Measurements from ENCODE around the gene KRTCAP3. TPM values are rescaled to one million over a fixed set of nuclear protein-coding genes. Genes with fewer than 3 reads are reported as not detected.

The KRTCAP3 gene
- total RNA-seq, 1 experiment from 2014 or later = 62.9 TPM

DNA sequence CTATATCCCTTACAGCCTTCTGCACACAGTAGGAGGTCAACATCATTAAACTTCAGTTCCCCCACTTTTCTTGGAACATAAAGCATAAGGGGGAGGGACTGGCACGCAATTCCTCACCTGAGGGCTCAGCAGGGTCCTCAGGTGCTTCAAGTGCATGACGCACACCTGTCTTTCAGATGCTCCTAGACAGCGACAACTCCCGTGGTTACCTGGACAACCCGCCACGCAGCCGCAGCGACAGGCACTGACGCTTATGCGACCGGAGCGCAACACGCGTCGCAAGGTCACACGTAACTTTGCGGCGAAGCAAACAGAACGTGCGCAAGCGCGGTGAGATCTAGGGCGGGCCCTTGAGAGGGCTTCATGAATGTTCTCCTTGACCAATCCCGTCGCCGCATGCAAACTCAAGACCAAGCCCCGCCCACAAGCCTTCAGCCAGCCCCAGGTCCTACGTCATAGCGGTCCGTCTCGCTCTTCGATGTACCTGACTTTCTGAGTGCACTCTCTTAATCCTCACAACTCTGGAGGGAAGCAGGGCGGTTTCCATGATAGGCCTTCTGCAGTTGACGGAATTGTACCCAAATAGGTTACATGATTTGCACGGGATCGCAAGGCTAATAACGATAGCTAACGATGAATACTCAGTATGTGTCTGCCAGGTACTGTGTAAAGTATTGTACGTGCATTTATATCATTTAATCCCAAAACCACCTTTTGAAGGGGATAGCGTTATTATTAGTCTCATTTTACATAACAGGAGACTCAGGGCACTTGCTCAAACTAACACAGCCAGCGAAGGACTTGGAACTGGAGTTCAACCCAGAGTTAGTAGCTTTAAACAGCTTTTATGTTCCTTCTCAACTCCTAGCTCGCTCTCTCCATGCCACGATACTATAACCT lies 47.6 kb downstream of the KRTCAP3 start, which contains the start of gene IFT172:
IFT172 (minus strand) TSS at position 246 of the 900 bp plus-strand sequence; CDS start at position 156, 90 bp downstream.
- Histone ChIP-seq H3F3A (ENCODE audit: insufficient read depth, low read depth) (peaks cover 15% of the 10 kb centered on the region), H3K4me3 (peak within 1 kb of the TSS; percentile 65), H3K9me3 (ENCODE audit: insufficient read depth, low read depth) (no peaks in the 10 kb centered on the region), H2AFZ (peak within 1 kb of the TSS; percentile 97), H3K79me2 (ENCODE audit: low read depth) (0 out of 2 replicates have a peak, but pooled peaks cover 8% of the 10 kb centered on the region), H3K9me2 (ENCODE audit: insufficient read depth) (no peaks in the 10 kb centered on the region), H4K20me1 (ENCODE audit: insufficient read depth) (no peaks in the 10 kb centered on the region), H3K36me3 (ENCODE audit: low read depth) (no peaks in the 10 kb centered on the region), H3K27ac (peak within 1 kb of the TSS; percentile 31), H3K4me1 (replicated peaks; ENCODE audit: insufficient read depth) (peaks cover 17% of the 10 kb centered on the region), H3K4me2 (peak within 1 kb of the TSS; percentile 94), H3K27me3 (ENCODE audit: insufficient read depth, low read depth) (no peaks in the 10 kb centered on the region)
- intact Hi-C loops (cut with micrococcal nuclease; ENCODE audit: unreplicated experiment) = loop anchor here (1.0 to 5.0 kb wide), 3 partner anchors 47 to 139 kb away; partner anchors contain the start of genes CCDC121, GPN1, KRTCAP3 and ZNF512
- no peak for TF ChIP-seq EZH2 (IDR thresholded peaks at IDR 0.05; ENCODE audit: low read depth)
- TF ChIP-seq, protein P1, sequence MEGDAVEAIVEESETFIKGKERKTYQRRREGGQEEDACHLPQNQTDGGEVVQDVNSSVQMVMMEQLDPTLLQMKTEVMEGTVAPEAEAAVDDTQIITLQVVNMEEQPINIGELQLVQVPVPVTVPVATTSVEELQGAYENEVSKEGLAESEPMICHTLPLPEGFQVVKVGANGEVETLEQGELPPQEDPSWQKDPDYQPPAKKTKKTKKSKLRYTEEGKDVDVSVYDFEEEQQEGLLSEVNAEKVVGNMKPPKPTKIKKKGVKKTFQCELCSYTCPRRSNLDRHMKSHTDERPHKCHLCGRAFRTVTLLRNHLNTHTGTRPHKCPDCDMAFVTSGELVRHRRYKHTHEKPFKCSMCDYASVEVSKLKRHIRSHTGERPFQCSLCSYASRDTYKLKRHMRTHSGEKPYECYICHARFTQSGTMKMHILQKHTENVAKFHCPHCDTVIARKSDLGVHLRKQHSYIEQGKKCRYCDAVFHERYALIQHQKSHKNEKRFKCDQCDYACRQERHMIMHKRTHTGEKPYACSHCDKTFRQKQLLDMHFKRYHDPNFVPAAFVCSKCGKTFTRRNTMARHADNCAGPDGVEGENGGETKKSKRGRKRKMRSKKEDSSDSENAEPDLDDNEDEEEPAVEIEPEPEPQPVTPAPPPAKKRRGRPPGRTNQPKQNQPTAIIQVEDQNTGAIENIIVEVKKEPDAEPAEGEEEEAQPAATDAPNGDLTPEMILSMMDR (conservative IDR thresholded peaks at IDR 0.05) = no peak
- TSS peak; percentile 85 for BruUV-seq (replicated peaks)
- CTCF ChIA-PET = interaction anchor here (0.6 kb wide), 1 partner anchor 473 kb away, joined by 3 read pairs; no protein-coding TSS in a partner anchor
- POLR2A ChIA-PET (ENCODE audit: unreplicated experiment) = no interaction called here
- peak; percentile 98 to 100 for DNase-seq

DNA sequence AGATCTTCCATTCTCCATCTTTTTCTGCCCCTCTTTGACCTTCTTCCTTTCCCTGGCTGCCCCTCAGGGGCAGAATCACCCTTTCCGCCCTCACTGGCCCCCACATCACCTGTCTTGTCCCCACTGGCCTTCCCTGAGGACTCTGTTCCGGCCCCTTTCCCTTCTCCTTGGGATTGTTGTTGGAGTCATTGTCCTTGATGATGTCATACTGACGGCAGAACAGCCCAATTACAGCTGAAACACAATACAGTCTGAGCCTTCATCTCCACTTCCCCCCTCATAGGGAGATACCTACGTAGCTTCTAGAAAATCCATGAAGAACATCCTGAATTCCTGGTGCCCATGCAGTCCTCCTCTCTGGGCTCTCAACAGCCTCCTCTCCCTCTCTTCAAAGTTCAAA lies 50.4 kb downstream of the KRTCAP3 start:
- CTCF ChIA-PET = interaction anchor here (0.6 kb wide), 1 partner anchor 61 kb away, joined by 3 read pairs; no protein-coding TSS in a partner anchor
- no peak overlapping the region for H3K4me2 ChIP-seq
- peaks cover 7% of the 10 kb centered on the region; the same call in 1 of the 2 replicates for H3K27me3 ChIP-seq (ENCODE audit: insufficient read depth, low read depth)
- TF ChIP-seq EZH2 (IDR thresholded peaks at IDR 0.05; ENCODE audit: low read depth) = no peak
- TF ChIP-seq, protein P1 (conservative IDR thresholded peaks at IDR 0.05) = no peak
- no peaks in the 10 kb centered on the region for H3K36me3 ChIP-seq (ENCODE audit: low read depth)
- H3K79me2 ChIP-seq (ENCODE audit: low read depth) = 0 out of 2 replicates have a peak, but pooled peaks cover 8% of the 10 kb centered on the region
- no peak overlapping the region for H2AFZ ChIP-seq
- no peak overlapping the region for H3K4me3 ChIP-seq
- no peak for DNase-seq
- H3F3A ChIP-seq (ENCODE audit: insufficient read depth, low read depth) = peaks cover 22% of the 10 kb centered on the region
- H3K9me2 ChIP-seq (ENCODE audit: insufficient read depth) = no peaks in the 10 kb centered on the region
- H3K4me1 ChIP-seq (replicated peaks; ENCODE audit: insufficient read depth) = peaks cover 36% of the 10 kb centered on the region
- BruUV-seq (replicated peaks) = no TSS peak
- POLR2A ChIA-PET (ENCODE audit: unreplicated experiment) = no interaction called here
- no peak overlapping the region for H3K27ac ChIP-seq
- intact Hi-C loops (cut with micrococcal nuclease; ENCODE audit: unreplicated experiment) = loop anchor here (5.0 kb wide), 1 partner anchor 90 kb away; the partner anchor contains the start of gene ZNF512
- no peaks in the 10 kb centered on the region for H3K9me3 ChIP-seq (ENCODE audit: insufficient read depth, low read depth)
- no peaks in the 10 kb centered on the region for H4K20me1 ChIP-seq (ENCODE audit: insufficient read depth)

DNA sequence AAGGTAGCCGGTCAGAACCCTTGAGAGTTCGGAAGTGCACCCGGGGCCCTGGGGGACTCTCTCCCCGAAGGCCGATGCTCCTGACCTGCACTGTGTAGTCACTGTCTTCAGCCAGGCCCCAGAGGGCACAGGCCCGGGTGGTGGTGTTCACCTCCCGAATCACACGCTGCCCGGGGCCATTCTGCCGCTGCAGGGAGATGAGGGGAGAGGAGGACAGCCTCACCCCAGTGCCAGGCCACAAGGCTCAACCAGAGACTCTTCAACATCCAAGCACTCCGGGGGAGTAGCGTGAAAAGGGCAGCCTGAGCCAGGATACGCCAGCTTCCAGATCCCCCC lies 51.7 kb downstream of the KRTCAP3 start:
- Histone ChIP-seq H3K9me2 (ENCODE audit: insufficient read depth) (no peaks in the 10 kb centered on the region), H2AFZ (no peak overlapping the region; the same call in 1 of the 2 replicates), H3K27me3 (ENCODE audit: insufficient read depth, low read depth) (peaks cover 7% of the 10 kb centered on the region; the same call in 1 of the 2 replicates), H3K4me2 (0 out of 2 replicates have a peak overlapping the region, but pooled peaks have one; percentile 86), H3K79me2 (ENCODE audit: low read depth) (0 out of 2 replicates have a peak, but pooled peaks cover 3% of the 10 kb centered on the region), H3K4me1 (replicated peaks; ENCODE audit: insufficient read depth) (peaks cover 31% of the 10 kb centered on the region), H4K20me1 (ENCODE audit: insufficient read depth) (no peaks in the 10 kb centered on the region), H3K27ac (no peak overlapping the region), H3K4me3 (no peak overlapping the region), H3K36me3 (ENCODE audit: low read depth) (no peaks in the 10 kb centered on the region), H3K9me3 (ENCODE audit: insufficient read depth, low read depth) (no peaks in the 10 kb centered on the region), H3F3A (ENCODE audit: insufficient read depth, low read depth) (peaks cover 17% of the 10 kb centered on the region)
- intact Hi-C loops (cut with micrococcal nuclease; ENCODE audit: unreplicated experiment) = loop anchor here (5.0 kb wide), 1 partner anchor 88 kb away; the partner anchor contains the start of gene ZNF512
- DNase-seq = no peak
- TF ChIP-seq, protein P1 (conservative IDR thresholded peaks at IDR 0.05) = no peak
- no peak for TF ChIP-seq EZH2 (IDR thresholded peaks at IDR 0.05; ENCODE audit: low read depth)
- TSS peak; percentile 66 for BruUV-seq (replicated peaks)
- POLR2A ChIA-PET (ENCODE audit: unreplicated experiment) = interaction anchor here (1.0 kb wide), 1 partner anchor 33 kb away, joined by 3 read pairs; no protein-coding TSS in a partner anchor
- CTCF ChIA-PET = no interaction called here
